ENCODE results near the gene ARHGEF25. TPM values are rescaled to one million over a fixed set of nuclear protein-coding genes. Genes with fewer than 3 reads are reported as not detected.

ARHGEF25 gene
- total and polyA plus RNA-seq, 2 donors = 2.0 to 8.5 TPM

GRCh38 chr12:57610554-57611107, 604 bp upstream of the ARHGEF25 start:
- WGBS = 4% methylated on average over 29 of the region's 29 CpGs

GRCh38 chr12:57611827-57612710, 834 bp downstream of the ARHGEF25 start:
- H3K4me1 ChIP-seq (ENCODE audit: control insufficient read depth in 2 of 2, insufficient read depth in 2 of 2, low read length in 2 of 2) = peaks cover 8 to 24% of the 10 kb centered on the region in 2 donors
- H3K27me3 ChIP-seq (ENCODE audit: control insufficient read depth in 2 of 2, insufficient read depth in 1 of 2, low read length in 1 of 2) = peaks cover 26 to 84% of the 10 kb centered on the region in 2 donors
- peaks cover 0 to 3% of the 10 kb centered on the region in 2 donors for H3K9me3 ChIP-seq (ENCODE audit: control insufficient read depth in 2 of 2, insufficient read depth in 1 of 2, low read length in 1 of 2)
- peaks cover 7 to 13% of the 10 kb centered on the region in 2 donors for H3K36me3 ChIP-seq (ENCODE audit: control insufficient read depth in 2 of 2, insufficient read depth in 2 of 2, low read length in 1 of 2)
- 22% methylated on average over 23 of the region's 23 CpGs for WGBS
- DNase-seq (ENCODE audit: low read depth in 6 of 9, low spot score in 9 of 9) = no peak
- peak overlapping the region in 1 of 2 donors; percentile 56 for H3K4me3 ChIP-seq (ENCODE audit: low read length in 2 of 2)
- no peak overlapping the region for H3K27ac ChIP-seq (ENCODE audit: low read depth in 1 of 2, low read length in 1 of 2)

More at GRCh38 chr12:57610554-57611107, 604 bp upstream of the ARHGEF25 start:
- DNase-seq (ENCODE audit: low read depth in 6 of 9, low spot score in 9 of 9) = no peak
- H3K27ac ChIP-seq (ENCODE audit: low read depth in 1 of 2, low read length in 1 of 2) = no peak overlapping the region
- H3K36me3 ChIP-seq (ENCODE audit: control insufficient read depth in 2 of 2, insufficient read depth in 2 of 2, low read length in 1 of 2) = peaks cover 10 to 19% of the 10 kb centered on the region in 2 donors
- peak overlapping the region; percentile 16 to 56 for H3K4me3 ChIP-seq (ENCODE audit: low read length in 2 of 2)
- H3K9me3 ChIP-seq (ENCODE audit: control insufficient read depth in 2 of 2, insufficient read depth in 1 of 2, low read length in 1 of 2) = peaks cover 0 to 3% of the 10 kb centered on the region in 2 donors
- H3K27me3 ChIP-seq (ENCODE audit: control insufficient read depth in 2 of 2, insufficient read depth in 1 of 2, low read length in 1 of 2) = peaks cover 22 to 70% of the 10 kb centered on the region in 2 donors
- H3K4me1 ChIP-seq (ENCODE audit: control insufficient read depth in 2 of 2, insufficient read depth in 2 of 2, low read length in 2 of 2) = peaks cover 13 to 29% of the 10 kb centered on the region in 2 donors

GRCh38 chr12:57612711-57613426, 1.6 kb downstream of the ARHGEF25 start:
- H3K27me3 ChIP-seq (ENCODE audit: control insufficient read depth in 2 of 2, insufficient read depth in 1 of 2, low read length in 1 of 2) = peaks cover 27 to 92% of the 10 kb centered on the region in 2 donors
- H3K4me3 ChIP-seq (ENCODE audit: low read length in 2 of 2) = no peak overlapping the region
- H3K36me3 ChIP-seq (ENCODE audit: control insufficient read depth in 2 of 2, insufficient read depth in 2 of 2, low read length in 1 of 2) = peaks cover 4 to 7% of the 10 kb centered on the region in 2 donors
- H3K27ac ChIP-seq (ENCODE audit: low read depth in 1 of 2, low read length in 1 of 2) = no peak overlapping the region
- H3K9me3 ChIP-seq (ENCODE audit: control insufficient read depth in 2 of 2, insufficient read depth in 1 of 2, low read length in 1 of 2) = peaks cover 0 to 3% of the 10 kb centered on the region in 2 donors
- WGBS = 96% methylated on average over 10 of the region's 10 CpGs
- peaks cover 8 to 24% of the 10 kb centered on the region in 2 donors for H3K4me1 ChIP-seq (ENCODE audit: control insufficient read depth in 2 of 2, insufficient read depth in 2 of 2, low read length in 2 of 2)
- DNase-seq (ENCODE audit: low read depth in 6 of 9, low spot score in 9 of 9) = no peak

GRCh38 chr12:57613427-57614109, 2.3 kb downstream of the ARHGEF25 start:
- Histone ChIP-seq H3K36me3 (ENCODE audit: control insufficient read depth in 2 of 2, insufficient read depth in 2 of 2, low read length in 1 of 2) (peaks cover 4% of the 10 kb centered on the region in 2 donors), H3K4me1 (ENCODE audit: control insufficient read depth in 2 of 2, insufficient read depth in 2 of 2, low read length in 2 of 2) (peaks cover 8 to 24% of the 10 kb centered on the region in 2 donors)
- 92% methylated on average over 10 of the region's 10 CpGs for WGBS

GRCh38 chr12:57614178-57614947, 3.1 kb downstream of the ARHGEF25 start:
- Histone ChIP-seq H3K4me3 (ENCODE audit: low read length in 2 of 2) (no peak overlapping the region), H3K27ac (ENCODE audit: low read depth in 1 of 2, low read length in 1 of 2) (no peak overlapping the region), H3K36me3 (ENCODE audit: control insufficient read depth in 2 of 2, insufficient read depth in 2 of 2, low read length in 1 of 2) (no peaks in the 10 kb centered on the region), H3K4me1 (ENCODE audit: control insufficient read depth in 2 of 2, insufficient read depth in 2 of 2, low read length in 2 of 2) (peaks cover 8 to 27% of the 10 kb centered on the region in 2 donors), H3K27me3 (ENCODE audit: control insufficient read depth in 2 of 2, insufficient read depth in 1 of 2, low read length in 1 of 2) (peaks cover 42 to 99% of the 10 kb centered on the region in 2 donors), H3K9me3 (ENCODE audit: control insufficient read depth in 2 of 2, insufficient read depth in 1 of 2, low read length in 1 of 2) (peaks cover 0 to 3% of the 10 kb centered on the region in 2 donors)
- 42% methylated on average over 14 of the region's 14 CpGs for WGBS
- DNase-seq (ENCODE audit: low read depth in 6 of 9, low spot score in 9 of 9) = no peak

More at GRCh38 chr12:57613427-57614109, 2.3 kb downstream of the ARHGEF25 start:
- no peak overlapping the region for H3K27ac ChIP-seq (ENCODE audit: low read depth in 1 of 2, low read length in 1 of 2)
- H3K9me3 ChIP-seq (ENCODE audit: control insufficient read depth in 2 of 2, insufficient read depth in 1 of 2, low read length in 1 of 2) = peaks cover 0 to 3% of the 10 kb centered on the region in 2 donors
- no peak overlapping the region for H3K4me3 ChIP-seq (ENCODE audit: low read length in 2 of 2)
- H3K27me3 ChIP-seq (ENCODE audit: control insufficient read depth in 2 of 2, insufficient read depth in 1 of 2, low read length in 1 of 2) = peaks cover 34 to 96% of the 10 kb centered on the region in 2 donors
- no peak for DNase-seq (ENCODE audit: low read depth in 6 of 9, low spot score in 9 of 9)

GRCh38 chr12:57614948-57615500, 3.8 kb downstream of the ARHGEF25 start:
- peaks cover 48 to 99% of the 10 kb centered on the region in 2 donors for H3K27me3 ChIP-seq (ENCODE audit: control insufficient read depth in 2 of 2, insufficient read depth in 1 of 2, low read length in 1 of 2)
- 87% methylated on average over 11 of the region's 11 CpGs for WGBS
- no peaks in the 10 kb centered on the region for H3K36me3 ChIP-seq (ENCODE audit: control insufficient read depth in 2 of 2, insufficient read depth in 2 of 2, low read length in 1 of 2)
- no peak overlapping the region for H3K4me3 ChIP-seq (ENCODE audit: low read length in 2 of 2)
- no peak for DNase-seq (ENCODE audit: low read depth in 6 of 9, low spot score in 9 of 9)
- peaks cover 8 to 32% of the 10 kb centered on the region in 2 donors for H3K4me1 ChIP-seq (ENCODE audit: control insufficient read depth in 2 of 2, insufficient read depth in 2 of 2, low read length in 2 of 2)
- peaks cover 0 to 3% of the 10 kb centered on the region in 2 donors for H3K9me3 ChIP-seq (ENCODE audit: control insufficient read depth in 2 of 2, insufficient read depth in 1 of 2, low read length in 1 of 2)
- no peak overlapping the region for H3K27ac ChIP-seq (ENCODE audit: low read depth in 1 of 2, low read length in 1 of 2)

- Histone ChIP-seq H3K4me1 (ENCODE audit: control insufficient read depth in 2 of 2, insufficient read depth in 2 of 2, low read length in 2 of 2) (peaks cover 8 to 27% of the 10 kb centered on the region in 2 donors), H3K27ac (ENCODE audit: low read depth in 1 of 2, low read length in 1 of 2) (no peak overlapping the region), H3K36me3 (ENCODE audit: control insufficient read depth in 2 of 2, insufficient read depth in 2 of 2, low read length in 1 of 2) (no peaks in the 10 kb centered on the region), H3K27me3 (ENCODE audit: control insufficient read depth in 2 of 2, insufficient read depth in 1 of 2, low read length in 1 of 2) (peaks cover 52 to 99% of the 10 kb centered on the region in 2 donors), H3K4me3 (ENCODE audit: low read length in 2 of 2) (no peak overlapping the region), H3K9me3 (ENCODE audit: control insufficient read depth in 2 of 2, insufficient read depth in 1 of 2, low read length in 1 of 2) (peaks cover 0 to 4% of the 10 kb centered on the region in 2 donors)
- DNase-seq (ENCODE audit: low read depth in 6 of 9, low spot score in 9 of 9) = no peak
- WGBS = 92% methylated on average over 5 of the region's 5 CpGs
These were observed 4.4 kb downstream of the ARHGEF25 start for GRCh38 chr12:57615637-57616036.
